Astrocyte (in vitro differentiated cells and primary cell): ENCODE data around the gene TGIF1.

ENCODE experiments used
- CTCF ChIP-seq: IDR thresholded peaks from 2 replicates; pipeline ENCODE4 v1.5.1; 2011; ENCODE audit warnings: low read depth, mild to moderate bottlenecking, inconsistent platforms, low read length, moderate library complexity; ENCODE audit not compliant: insufficient read depth
- EZH2 ChIP-seq: IDR thresholded peaks from 2 replicates; pipeline ENCODE4 v1.6.1; 2012; ENCODE audit warnings: mild to moderate bottlenecking, low read length, inconsistent platforms; ENCODE audit not compliant: insufficient read depth

DNA sequence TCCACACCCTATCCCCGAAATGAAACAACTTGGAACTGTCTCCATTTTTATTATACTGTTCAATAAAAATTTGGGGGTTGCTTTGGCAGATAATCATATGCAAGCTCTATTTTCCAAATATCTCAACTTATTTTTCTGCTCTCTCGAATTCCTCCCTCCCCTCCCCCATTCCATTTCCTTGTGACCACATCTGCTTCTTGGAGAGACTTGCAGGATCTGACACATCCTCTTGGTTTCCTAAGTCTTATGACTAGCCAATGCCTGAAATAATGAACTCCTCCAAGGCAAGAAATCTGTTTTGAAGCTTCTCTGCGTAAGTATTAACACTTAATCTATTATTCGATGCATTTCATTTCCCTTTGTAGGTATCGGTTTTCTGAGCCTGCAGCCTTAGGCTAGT is 16.1 kb downstream of the TGIF1 start:
- TF ChIP-seq CTCF, result no peak
- TF ChIP-seq EZH2, result no peak
